Activated naive CD8-positive, alpha-beta T cell treated with anti-CD3 and anti-CD28 coated beads for 36 hours (primary cell): Measurements from ENCODE around the gene SWT1. TPM values are rescaled to one million over a fixed set of nuclear protein-coding genes. Genes with fewer than 3 reads are reported as not detected.
A peak's percentile ranks its signal among the peaks of the same experiment; 100 is the strongest.
"Not testable (repeated sequence)": the region's sequence is repeated elsewhere in the genome, so short reads cannot be mapped to it uniquely, and the experiment has no call there.

Experiments
- DNase-seq: peaks from one replicate; pipeline ENCODE4 v3.0.0; 2021
- H3K27ac Mint-ChIP-seq: one replicate; pipeline ENCODE4 v1.8.0; 2022; ENCODE audit warnings: mild to moderate bottlenecking, moderate library complexity, mixed read lengths
- H3K27me3 Mint-ChIP-seq: one replicate; pipeline ENCODE4 v1.8.0; 2022; ENCODE audit warnings: mild to moderate bottlenecking, mixed read lengths
- H3K36me3 Mint-ChIP-seq: one replicate; pipeline ENCODE4 v1.8.0; 2021; ENCODE audit warnings: mild to moderate bottlenecking, mixed read lengths
- H3K4me1 Mint-ChIP-seq: one replicate; pipeline ENCODE4 v1.8.0; 2021; ENCODE audit warnings: mixed read lengths
- H3K4me3 Mint-ChIP-seq: one replicate; pipeline ENCODE4 v1.8.0; 2022; ENCODE audit warnings: mild to moderate bottlenecking, moderate library complexity, mixed read lengths
- H3K9me3 Mint-ChIP-seq: one replicate; pipeline ENCODE4 v1.8.0; 2022; ENCODE audit warnings: mixed read lengths
- total RNA-seq, 2 experiments: library from RNA; stranded (reverse); gene quantifications; one replicate each; pipeline ENCODE4 v1.2.3, GENCODE V29; 2021

Gene SWT1
- total RNA-seq, 2 experiments from 2014 or later, result 1.4 to 1.8 TPM

DNA sequence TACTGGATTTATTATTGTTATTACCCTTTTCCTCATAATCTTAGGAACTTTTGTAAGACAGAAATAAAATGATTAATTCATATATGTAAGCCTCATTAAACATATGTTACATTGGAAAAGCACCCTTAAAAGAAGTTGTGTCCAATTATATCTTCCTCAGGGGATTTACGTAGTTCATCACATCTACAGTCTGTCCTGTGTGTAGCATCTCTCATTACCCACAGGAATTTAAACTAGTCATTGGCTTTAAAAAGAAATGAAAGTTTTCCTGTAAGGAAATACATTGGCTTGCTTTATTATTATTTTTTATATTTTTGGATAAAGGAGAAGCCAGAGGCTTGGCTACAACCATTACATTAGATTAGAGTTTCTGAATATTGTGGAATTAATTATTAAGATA, 56.1 kb downstream of the SWT1 start:
- H3K4me1 Mint-ChIP-seq, result no peaks in the 10 kb centered on the region
- no peaks in the 10 kb centered on the region for H3K27me3 Mint-ChIP-seq
- no peak for DNase-seq
- H3K9me3 Mint-ChIP-seq, result peaks cover 9% of the 10 kb centered on the region
- no peak overlapping the region for H3K27ac Mint-ChIP-seq
- peaks cover 21% of the 10 kb centered on the region for H3K36me3 Mint-ChIP-seq
- no peak overlapping the region for H3K4me3 Mint-ChIP-seq

DNA sequence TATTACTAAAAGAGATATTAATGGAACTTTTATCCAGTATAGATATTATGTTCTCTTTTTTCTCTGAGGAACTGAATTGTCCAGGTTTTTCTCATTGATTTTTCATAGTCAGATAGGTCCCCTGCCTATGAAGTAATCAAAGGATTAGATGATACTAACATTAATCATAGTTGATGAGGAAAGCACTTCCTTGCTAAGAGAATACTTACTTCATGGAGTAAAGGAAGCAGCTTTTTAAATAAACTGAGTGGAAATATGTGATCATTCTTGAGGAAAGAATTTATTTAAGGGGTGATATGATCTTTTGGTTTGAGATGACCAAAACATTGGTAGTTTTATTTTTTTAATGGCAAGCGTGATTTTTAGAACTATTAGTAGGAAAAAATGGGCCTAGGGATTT, 58.9 kb downstream of the SWT1 start:
- no peak overlapping the region for H3K4me3 Mint-ChIP-seq
- no peak for DNase-seq
- peaks cover 1% of the 10 kb centered on the region for H3K9me3 Mint-ChIP-seq
- no peaks in the 10 kb centered on the region for H3K27me3 Mint-ChIP-seq
- no peak overlapping the region for H3K27ac Mint-ChIP-seq
- H3K4me1 Mint-ChIP-seq, result no peaks in the 10 kb centered on the region
- H3K36me3 Mint-ChIP-seq, result peaks cover 8% of the 10 kb centered on the region

DNA sequence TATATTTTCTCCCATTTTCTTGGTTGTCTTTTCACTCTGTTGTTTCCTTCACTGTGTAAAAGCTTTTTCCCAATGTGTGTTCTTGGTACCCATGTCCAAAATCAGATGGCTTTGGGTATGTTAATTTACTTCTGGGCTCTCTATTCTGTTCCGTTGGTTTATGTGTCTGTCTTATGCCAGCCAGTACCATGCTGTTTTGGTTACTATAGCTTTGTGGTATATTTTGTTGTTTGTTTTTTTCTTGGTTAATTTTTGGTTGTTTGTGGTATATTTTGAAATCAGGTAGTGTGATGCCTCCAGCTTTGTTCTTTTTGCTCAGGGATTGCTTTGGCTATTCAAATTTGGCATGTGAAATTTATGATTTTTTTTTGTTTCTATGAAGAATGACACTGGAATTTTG, 67.2 kb downstream of the SWT1 start:
- Mint-ChIP-seq H3K27me3 (no peaks in the 10 kb centered on the region), H3K9me3 (peaks cover 8% of the 10 kb centered on the region), H3K4me1 (no peaks in the 10 kb centered on the region), H3K36me3 (peaks cover 23% of the 10 kb centered on the region), H3K4me3 (no peak overlapping the region), H3K27ac (no peak overlapping the region)
- DNase-seq, result no peak

DNA sequence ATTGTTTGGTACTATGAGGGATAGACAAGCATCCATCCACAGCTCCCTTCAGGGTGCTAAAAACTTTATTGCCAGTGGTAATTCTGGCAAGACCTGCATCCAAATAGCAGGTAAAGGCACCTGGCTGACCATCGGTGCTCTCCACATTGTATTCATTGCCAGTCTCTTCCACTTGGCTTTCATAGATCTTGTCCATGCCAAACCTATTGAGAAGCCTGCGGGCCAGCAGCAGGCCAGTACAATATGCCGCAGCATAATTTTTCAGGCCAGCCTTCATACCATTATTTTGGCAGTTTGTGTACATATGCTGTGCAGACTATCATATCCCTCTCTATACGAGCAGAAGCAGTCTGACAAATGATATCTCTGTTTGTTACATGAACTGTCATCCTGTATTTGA, 70.2 kb downstream of the SWT1 start:
- no peak for DNase-seq
- no peak overlapping the region for H3K4me3 Mint-ChIP-seq
- H3K27ac Mint-ChIP-seq, result no peak overlapping the region
- peaks cover 19% of the 10 kb centered on the region for H3K36me3 Mint-ChIP-seq
- no peaks in the 10 kb centered on the region for H3K4me1 Mint-ChIP-seq
- no peaks in the 10 kb centered on the region for H3K27me3 Mint-ChIP-seq
- H3K9me3 Mint-ChIP-seq, result peaks cover 8% of the 10 kb centered on the region

DNA sequence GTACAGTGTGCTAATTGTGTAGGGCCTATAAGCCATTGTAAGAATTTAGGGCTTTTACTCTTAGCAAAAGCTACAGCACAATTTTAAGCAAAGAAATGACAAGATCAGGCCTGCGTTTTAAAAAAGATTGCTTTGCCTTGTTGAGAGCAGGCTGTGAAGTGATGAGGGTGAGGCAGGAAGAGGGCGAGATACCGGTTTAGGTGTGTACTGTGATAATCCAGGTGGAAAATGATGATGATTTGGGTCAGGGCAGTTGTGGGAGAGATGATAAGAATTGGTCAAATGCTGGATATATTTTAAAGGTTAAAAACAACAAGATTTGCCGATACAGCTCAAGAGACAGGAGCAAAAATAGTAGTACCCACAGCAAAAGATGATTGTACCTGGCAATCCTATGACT, 72.0 kb downstream of the SWT1 start:
- Mint-ChIP-seq H3K4me1 (no peaks in the 10 kb centered on the region), H3K27me3 (no peaks in the 10 kb centered on the region), H3K27ac (no peak overlapping the region), H3K36me3 (peaks cover 6% of the 10 kb centered on the region), H3K4me3 (no peak overlapping the region), H3K9me3 (peaks cover 8% of the 10 kb centered on the region)
- no peak for DNase-seq

DNA sequence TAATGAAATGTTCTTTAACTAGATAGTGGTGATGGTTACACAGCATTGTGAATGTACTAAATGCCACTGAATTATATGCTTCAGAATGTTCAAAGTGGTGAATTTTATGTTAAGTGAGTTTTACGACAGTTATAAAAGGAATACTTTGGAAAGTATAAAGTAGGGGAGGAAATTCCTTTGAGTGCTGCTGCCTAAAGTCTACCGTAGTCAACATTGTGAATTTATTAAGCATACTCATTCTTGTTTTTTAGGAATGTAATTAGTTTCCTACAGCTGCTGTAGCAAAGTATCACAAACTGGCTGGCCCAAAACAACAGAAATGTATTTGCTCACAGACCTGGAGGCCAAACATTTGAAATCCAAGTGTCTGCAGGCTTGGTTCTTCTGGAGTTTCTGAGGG, 73.0 kb downstream of the SWT1 start:
- H3K4me3 Mint-ChIP-seq, result no peak overlapping the region
- H3K27me3 Mint-ChIP-seq, result no peaks in the 10 kb centered on the region
- no peaks in the 10 kb centered on the region for H3K4me1 Mint-ChIP-seq
- no peaks in the 10 kb centered on the region for H3K9me3 Mint-ChIP-seq
- DNase-seq, result no peak
- no peak overlapping the region for H3K27ac Mint-ChIP-seq
- H3K36me3 Mint-ChIP-seq, result peaks cover 3% of the 10 kb centered on the region

DNA sequence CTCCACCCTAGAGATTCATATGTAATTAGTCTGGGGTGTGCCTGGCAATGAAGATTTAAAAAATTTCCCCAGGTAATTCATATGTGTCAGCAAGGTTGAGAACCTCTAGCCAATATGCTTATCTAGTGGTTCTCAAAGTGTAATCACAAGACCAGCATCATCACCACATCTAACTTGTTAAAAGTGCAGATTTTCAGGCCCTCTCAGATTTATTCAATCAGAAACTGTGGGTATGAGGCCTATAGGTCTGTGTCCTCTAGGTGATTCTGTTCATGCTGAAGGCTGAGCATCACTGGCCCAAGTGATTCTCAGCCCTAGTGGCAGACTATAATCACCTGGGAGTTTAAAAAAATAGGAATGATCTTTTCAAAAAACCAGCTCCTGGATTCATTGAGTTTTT, 75.9 kb downstream of the SWT1 start:
- DNase-seq, result no peak
- Mint-ChIP-seq H3K4me3 (no peak overlapping the region), H3K36me3 (peaks cover 6% of the 10 kb centered on the region), H3K4me1 (no peaks in the 10 kb centered on the region), H3K9me3 (peaks cover 2% of the 10 kb centered on the region), H3K27me3 (no peaks in the 10 kb centered on the region), H3K27ac (no peak overlapping the region)

DNA sequence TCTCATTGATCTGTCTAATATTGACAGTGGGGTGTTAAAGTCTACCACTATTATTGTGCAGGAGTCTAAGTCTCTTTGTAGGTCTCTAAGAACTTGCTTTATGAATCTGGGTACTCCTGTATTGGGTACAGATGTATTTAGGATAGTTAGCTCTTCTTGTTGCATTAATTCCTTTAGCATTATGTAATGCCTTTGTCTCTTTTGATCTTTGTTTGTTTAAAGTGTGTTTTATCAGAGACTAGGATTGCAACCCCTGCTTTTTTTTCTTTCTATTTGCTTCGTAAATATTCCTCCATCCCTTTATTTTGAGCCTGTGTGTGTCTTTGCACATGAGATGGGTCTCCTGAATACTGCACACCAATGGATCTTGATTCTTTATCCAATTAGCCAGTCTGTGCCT, 77.2 kb downstream of the SWT1 start:
- H3K4me3 Mint-ChIP-seq, H3K36me3 Mint-ChIP-seq, H3K27ac Mint-ChIP-seq, DNase-seq, H3K4me1 Mint-ChIP-seq, H3K9me3 Mint-ChIP-seq, H3K27me3 Mint-ChIP-seq: not testable (repeated sequence)

DNA sequence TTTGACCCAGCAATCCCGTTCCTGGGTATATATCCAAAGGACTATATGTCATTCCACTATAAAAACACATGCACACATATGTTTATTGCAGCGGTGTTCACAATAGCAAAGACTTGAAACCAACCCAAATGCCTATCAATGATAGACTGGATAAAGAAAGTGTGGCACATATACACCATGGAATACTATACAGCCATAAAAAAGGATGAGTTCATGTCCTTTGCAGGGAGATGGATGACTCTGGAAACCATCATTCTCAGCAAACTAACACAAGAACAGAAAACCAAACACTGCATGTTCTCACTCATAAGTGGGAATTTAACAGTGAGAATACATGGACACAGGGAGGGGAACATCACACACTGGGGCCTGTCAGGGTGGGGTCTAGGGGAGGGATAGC, 80.2 kb downstream of the SWT1 start:
- not testable (repeated sequence) for H3K9me3 Mint-ChIP-seq
- peaks cover 24% of the 10 kb centered on the region for H3K4me1 Mint-ChIP-seq

DNA sequence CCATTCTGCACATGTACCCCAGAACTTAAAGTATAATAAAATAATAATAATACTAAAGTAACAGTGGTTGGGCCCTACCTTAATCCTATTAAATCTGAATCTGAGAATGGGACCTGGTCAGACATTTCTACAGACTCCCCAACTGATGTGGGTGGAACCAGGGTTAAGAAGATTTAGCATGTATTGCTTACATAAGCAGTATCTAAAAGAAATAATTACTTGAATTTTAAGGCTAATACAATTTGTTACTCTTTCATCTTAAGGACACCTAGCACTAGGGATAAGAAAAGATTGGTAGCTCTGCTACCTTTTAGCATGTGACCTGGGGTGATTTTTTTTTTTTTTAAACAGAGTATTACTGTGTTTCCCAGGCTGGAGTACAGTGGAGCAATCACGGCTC, 80.7 kb downstream of the SWT1 start:
- DNase-seq, result no peak
- Mint-ChIP-seq H3K4me3 (no peak overlapping the region), H3K27ac (no peak overlapping the region), H3K4me1 (peaks cover 24% of the 10 kb centered on the region), H3K9me3 (peaks cover 2% of the 10 kb centered on the region), H3K27me3 (no peaks in the 10 kb centered on the region), H3K36me3 (peaks cover 6% of the 10 kb centered on the region)

More for the DNA sequence above, 80.2 kb downstream of the SWT1 start:
- H3K4me3 Mint-ChIP-seq, H3K36me3 Mint-ChIP-seq, DNase-seq, H3K27ac Mint-ChIP-seq, H3K27me3 Mint-ChIP-seq: not testable (repeated sequence)

DNA sequence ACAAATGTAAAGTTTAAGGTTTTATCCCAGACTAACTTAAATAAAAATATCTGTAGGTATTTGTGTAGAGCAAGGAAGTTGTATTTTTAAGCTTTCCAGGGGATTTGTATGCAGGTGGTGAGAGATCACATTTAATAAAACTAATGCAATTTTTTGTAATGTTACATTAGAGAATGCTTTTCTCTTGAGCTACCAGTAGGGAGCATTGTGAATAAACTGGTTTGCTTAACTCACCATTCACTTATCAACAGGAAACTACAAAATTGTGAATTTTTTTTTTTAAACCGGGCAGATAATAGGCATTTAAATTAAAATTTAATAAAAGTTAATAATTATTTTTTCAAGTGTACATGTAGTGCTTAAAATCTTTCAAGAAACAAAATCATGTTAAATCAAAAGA, 81.5 kb downstream of the SWT1 start:
- Mint-ChIP-seq H3K9me3 (peaks cover 2% of the 10 kb centered on the region), H3K27ac (no peak overlapping the region), H3K27me3 (no peaks in the 10 kb centered on the region), H3K4me1 (peaks cover 24% of the 10 kb centered on the region), H3K4me3 (no peak overlapping the region), H3K36me3 (peaks cover 6% of the 10 kb centered on the region)
- DNase-seq, result no peak

DNA sequence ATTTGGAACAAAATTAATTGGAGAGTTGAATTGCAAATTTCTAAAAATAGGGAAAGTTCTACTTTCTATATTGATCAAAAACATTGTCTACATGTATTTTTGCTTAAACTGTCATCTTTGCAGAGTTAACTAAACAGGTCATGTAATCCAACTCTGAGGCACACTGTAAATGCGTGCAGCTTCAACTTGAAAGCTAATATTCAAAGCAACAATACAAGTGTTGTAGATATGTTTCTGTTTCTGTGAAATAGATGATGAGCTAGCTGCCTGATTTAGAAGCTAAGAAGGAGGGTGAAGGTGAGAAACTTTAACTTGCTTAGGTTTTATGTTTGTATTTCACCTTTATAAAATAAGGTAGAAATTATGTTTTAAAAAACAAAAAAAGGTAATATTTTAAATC, 82.9 kb downstream of the SWT1 start:
- Mint-ChIP-seq H3K4me1 (peaks cover 24% of the 10 kb centered on the region), H3K4me3 (no peak overlapping the region), H3K27ac (no peak overlapping the region), H3K36me3 (peaks cover 3% of the 10 kb centered on the region), H3K9me3 (peaks cover 2% of the 10 kb centered on the region), H3K27me3 (no peaks in the 10 kb centered on the region)
- no peak for DNase-seq

DNA sequence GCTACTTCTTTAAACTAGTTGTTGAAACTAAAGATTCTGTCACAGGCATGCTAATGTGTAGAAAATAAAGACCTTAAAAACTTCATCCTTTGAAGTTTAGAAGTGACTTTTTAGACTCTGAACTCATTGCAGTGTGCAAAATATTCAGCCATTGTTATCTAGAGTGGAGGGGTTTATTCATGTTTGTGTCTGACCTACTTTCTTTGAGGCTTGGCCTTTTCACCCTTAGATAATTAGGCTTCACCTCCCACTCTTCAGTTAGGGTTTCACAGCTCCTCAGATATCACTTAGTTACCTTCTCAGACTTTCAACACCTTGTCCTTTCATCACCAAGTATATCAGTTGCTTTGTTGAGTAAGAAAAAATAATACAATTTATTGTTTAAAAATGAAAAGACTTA, 84.2 kb downstream of the SWT1 start:
- no peak for DNase-seq
- H3K27ac Mint-ChIP-seq, result no peak overlapping the region
- H3K4me3 Mint-ChIP-seq, result no peak overlapping the region
- peaks cover 2% of the 10 kb centered on the region for H3K9me3 Mint-ChIP-seq
- H3K36me3 Mint-ChIP-seq, result no peaks in the 10 kb centered on the region
- no peaks in the 10 kb centered on the region for H3K27me3 Mint-ChIP-seq
- peaks cover 24% of the 10 kb centered on the region for H3K4me1 Mint-ChIP-seq

DNA sequence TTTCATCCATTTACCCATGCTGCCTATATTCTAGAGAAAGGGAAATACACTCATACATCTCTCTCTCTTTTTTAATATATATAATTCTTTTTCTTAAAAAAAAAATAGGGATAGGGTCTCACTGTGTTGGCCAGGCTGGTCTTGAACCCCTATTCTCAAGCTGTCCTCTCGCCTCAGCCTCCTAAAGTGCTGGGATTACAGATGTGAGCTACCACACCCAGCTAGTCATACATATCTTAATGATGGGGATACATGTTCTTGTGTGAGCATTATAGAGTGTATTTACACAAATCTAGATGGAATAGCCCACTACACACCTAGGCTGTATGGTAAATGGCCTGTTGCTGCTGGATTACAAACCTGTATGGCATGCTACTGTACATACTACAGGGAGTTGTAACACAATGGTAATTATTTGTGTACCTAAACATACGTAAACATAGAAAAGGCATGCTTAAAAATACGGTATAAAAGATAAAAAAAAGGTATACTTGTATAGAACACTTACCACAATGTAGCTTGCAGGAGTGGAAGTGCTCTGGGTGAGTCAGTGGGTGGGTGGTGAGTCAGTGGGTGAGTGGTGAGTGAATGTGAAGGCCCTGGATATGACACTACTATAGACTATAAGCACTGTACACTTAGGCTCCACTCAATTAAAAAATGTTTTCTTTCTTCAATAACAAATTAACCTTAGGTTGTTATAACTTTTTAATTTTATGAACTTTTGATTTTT, 87.2 kb downstream of the SWT1 start:
- DNase-seq, result peak; percentile 25
- Mint-ChIP-seq H3K27me3 (no peaks in the 10 kb centered on the region), H3K36me3 (no peaks in the 10 kb centered on the region), H3K9me3 (no peaks in the 10 kb centered on the region), H3K4me3 (no peak overlapping the region), H3K27ac (no peak overlapping the region), H3K4me1 (peaks cover 22% of the 10 kb centered on the region)

DNA sequence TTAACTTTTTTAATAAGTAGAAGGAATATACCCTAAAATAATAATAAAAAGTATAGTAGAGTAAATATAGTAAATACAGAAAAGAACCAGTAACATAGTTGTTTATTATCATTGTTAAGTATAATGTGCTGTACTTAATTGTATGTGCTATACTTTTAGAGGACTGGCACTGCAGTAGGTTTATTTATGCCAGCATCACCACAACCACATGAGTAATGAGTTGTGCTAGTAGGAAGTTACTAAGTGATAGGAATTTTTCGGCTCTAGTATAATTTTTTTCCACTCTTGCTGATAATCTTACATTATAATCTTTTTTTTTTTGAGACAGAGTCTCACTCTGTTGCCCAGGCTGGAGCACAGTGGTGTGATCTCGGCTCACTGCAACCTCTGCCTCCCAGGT, 88.5 kb downstream of the SWT1 start:
- Mint-ChIP-seq H3K36me3 (no peaks in the 10 kb centered on the region), H3K4me3 (no peak overlapping the region), H3K9me3 (no peaks in the 10 kb centered on the region), H3K4me1 (peaks cover 12% of the 10 kb centered on the region), H3K27ac (no peak overlapping the region), H3K27me3 (no peaks in the 10 kb centered on the region)
- no peak for DNase-seq

DNA sequence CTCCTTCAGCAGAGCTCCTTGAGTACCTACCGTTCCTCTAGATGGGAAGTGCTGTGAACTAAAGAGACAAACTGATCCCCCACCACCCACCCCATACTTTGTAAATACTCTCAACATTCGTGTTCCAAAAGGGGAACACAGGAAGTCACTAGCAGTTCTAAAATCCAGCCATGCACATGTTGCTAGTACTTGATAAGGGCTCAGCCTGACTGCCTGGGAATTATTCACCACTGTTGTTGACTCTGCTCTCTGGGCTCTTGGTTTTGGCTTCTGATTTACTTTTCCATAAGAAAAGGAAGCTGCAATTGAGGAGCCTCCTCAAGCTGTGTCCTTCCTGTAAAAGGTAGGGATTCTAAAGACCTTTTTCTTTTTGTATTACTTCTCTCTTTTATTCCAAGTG, 92.6 kb downstream of the SWT1 start:
- Mint-ChIP-seq H3K4me1 (peaks cover 6% of the 10 kb centered on the region), H3K4me3 (no peak overlapping the region), H3K27ac (no peak overlapping the region), H3K9me3 (no peaks in the 10 kb centered on the region), H3K27me3 (no peaks in the 10 kb centered on the region), H3K36me3 (no peaks in the 10 kb centered on the region)
- DNase-seq, result no peak
